Activated CD4-positive, alpha-beta T cell treated with anti-CD3 and anti-CD28 coated beads, Interleukin-2, amount 50 U/mL, for 4 hours (primary cell): ENCODE data around the gene MYO5C.
"Not testable (repeated sequence)": the region's sequence is repeated elsewhere in the genome, so short reads cannot be mapped to it uniquely, and the experiment has no call there.

Source experiments
- DNase-seq, 2 experiments: peaks; one replicate each; pipeline ENCODE4 v3.0.0-alpha.2; 2020

Gene MYO5C

GRCh38 chr15:52238989-52239525 is 56.5 kb downstream of the MYO5C start:
- DNase-seq = not testable (repeated sequence)

DNA sequence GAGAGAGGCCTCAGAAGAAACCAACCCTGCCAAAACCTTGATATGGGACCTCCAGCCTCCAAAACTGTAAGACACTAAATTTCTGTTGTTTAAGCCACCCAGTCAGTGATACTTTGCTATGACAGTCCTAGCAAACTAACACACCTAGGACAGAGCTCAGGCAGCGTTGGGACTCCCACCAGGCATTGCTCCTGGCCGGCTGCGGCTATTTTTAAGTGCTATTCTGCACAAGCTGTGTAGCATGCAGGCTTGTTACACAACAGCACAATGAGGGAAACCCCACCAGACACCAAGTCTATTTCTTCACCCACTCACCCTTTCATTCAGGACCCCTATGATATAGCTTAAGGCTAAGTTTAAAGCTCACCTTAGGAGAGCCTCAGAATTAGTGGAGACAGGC is 57.5 kb downstream of the MYO5C start:
- DNase-seq = no peak

DNA sequence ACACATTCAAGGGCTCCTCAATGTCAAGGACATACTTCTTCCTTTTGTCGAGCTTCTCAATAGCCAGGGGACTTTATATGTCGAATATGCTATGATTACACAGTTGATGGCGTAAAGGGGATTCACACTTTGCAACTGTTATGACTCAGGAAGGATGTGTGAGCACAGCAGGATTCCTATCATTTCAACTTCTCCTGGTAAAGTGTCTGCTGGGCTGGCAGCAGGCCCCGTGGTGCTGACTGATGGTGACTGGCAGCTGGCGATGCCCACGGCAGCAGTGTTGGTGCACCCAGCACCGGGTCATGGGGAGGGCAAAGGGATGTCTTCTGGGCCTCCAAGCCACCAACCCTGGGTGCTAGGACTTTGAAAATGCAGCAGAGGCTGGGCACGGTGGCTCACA is 59.6 kb downstream of the MYO5C start:
- DNase-seq = no peak

- peak in 1 of 2 experiments; percentile 17 for DNase-seq
Observed at GRCh38 chr15:52234596-52235541, 60.7 kb downstream of the MYO5C start.

- DNase-seq = no peak
Observed at GRCh38 chr15:52233405-52233804, 62.2 kb downstream of the MYO5C start.

GRCh38 chr15:52232327-52232726 is 63.3 kb downstream of the MYO5C start:
- no peak for DNase-seq

- no peak for DNase-seq
Observed at GRCh38 chr15:52230073-52230472, 65.5 kb downstream of the MYO5C start.

DNA sequence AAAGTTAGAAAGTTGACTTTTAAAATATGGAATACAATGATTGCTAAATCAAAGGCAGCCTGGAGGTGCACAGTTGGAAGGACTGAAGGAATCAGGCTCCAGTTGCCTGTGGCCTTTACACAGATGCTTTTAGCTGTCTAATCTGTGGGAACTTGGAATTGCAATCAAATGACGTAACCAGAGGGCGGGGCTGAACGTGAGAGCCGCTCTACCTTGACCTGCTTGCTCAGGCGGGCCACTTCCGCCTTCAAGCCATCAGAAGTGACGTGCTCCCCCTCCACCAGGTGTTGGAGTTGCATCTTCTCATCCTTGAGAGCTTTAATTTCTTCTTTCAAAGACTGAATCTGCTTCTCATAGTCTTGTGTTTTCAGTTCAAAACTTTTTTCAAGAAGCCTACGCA is 66.7 kb downstream of the MYO5C start:
- DNase-seq = no peak

GRCh38 chr15:52227456-52227855 is 68.1 kb downstream of the MYO5C start:
- DNase-seq = peak; percentile 60 to 61

DNA sequence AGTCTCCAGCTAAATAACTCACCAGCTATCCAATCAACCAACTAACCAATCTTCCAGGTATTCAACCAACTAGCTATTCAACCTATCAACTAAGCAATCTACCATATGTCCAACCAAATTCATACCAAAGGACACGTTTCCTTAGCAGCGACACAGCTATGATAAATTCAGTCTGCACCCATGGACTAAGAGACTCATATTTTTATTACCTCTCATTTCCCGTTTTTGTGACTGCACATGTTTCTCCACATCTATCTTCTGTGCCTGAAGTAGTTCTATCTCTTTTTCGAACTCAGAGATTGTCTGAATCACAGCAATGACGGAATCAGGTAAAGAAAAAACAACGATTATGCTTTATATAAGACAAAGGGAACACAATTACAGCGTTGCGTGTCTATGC is 70.4 kb downstream of the MYO5C start:
- no peak for DNase-seq

DNA sequence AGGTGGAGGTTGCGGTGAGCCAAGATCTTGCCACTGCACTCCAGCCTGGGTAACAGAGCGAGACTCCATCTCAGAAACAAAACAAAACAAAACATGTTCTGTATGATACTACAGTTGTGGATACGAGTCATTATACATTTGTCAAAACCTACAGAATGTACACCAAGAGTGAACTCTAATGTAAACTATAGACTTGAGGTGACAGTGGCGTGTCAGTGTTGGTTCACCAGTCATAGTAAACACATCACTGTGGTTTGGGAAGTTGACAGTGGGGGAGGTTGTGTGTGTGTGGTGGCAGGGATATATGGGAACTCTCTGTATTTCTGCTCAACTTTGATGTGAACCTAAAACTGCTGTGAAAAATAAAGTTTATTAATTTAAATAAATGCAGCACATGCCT is 71.4 kb downstream of the MYO5C start:
- DNase-seq = no peak

DNA sequence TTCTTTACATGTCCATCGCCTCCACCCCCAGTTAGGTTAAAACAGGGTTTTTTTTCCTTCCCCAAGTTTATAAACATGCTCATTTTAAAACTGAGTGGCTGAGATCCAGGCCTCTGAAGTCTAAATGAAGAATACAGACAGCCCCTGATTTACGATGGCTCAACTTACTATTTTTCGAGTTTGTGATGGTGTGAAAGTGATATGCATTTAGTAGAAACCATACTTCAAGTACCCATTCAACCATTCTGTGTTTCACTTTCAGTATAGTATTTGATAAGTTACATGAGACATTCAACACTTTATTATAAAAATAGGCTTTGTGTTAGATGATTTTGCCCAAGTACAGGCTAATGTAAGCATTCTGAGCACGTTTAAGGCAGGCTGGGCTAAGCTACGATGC is 73.9 kb downstream of the MYO5C start:
- DNase-seq = no peak

- DNase-seq = no peak
Observed at GRCh38 chr15:52220937-52221660, 74.5 kb downstream of the MYO5C start.

DNA sequence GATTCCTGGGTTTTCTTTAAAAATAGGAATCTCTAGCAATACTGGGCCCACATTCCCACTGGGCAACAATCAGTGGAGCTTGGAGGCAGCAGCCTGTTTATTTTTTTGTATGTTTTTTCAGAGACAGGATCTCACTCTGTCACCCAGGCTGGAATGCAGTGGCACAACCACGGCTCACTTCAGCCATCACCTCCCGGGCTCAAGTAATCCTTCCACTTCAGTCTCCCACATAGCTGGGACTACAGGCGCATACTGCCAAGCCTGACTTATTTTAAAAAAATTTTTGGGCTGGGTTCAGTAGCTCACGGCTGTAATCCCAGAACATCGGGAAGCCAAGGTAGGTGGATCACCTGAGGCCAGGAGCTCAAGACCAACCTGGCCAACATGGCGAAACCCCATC is 75.4 kb downstream of the MYO5C start:
- no peak for DNase-seq

GRCh38 chr15:52218816-52219215 is 76.8 kb downstream of the MYO5C start:
- DNase-seq = no peak

DNA sequence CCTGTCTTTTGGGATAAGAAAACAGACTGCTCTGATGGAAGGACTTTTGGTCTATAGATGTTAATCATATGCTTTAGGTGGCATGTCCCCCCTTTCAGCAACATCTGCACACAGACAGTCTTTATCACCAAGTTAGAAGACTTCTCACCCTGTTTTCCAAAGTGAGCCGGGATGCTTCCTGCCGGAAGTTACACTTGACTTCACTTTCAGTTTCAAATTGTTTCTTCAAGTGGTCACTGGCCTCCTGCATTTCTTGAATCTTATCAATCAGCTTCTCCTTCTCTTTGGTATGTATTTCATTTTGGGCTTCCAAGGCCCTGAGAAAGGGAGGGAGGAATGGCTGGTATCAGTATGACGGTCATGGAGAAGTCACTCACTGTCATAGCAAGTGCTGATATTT is 77.2 kb downstream of the MYO5C start:
- no peak for DNase-seq

DNA sequence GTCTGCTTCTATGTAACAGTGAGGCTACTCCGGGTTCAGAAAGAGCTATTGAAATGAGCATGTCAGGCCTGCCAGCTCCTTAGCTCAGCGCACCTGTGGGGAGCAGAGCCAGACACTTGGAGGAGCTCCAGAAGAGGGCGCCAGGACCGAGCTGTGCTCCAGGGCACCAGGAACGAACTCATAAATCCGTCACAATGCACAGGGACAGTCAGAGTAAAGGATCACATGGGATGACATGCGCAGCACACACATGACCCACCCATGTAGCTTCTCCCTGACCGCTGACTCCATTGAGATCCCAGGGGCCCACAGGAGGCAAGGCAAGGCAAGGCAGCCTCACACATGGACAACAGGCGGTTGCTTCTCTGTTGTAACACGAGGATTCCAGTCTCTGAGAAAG is 78.4 kb downstream of the MYO5C start:
- peak in 1 of 2 experiments; percentile 14 for DNase-seq

DNA sequence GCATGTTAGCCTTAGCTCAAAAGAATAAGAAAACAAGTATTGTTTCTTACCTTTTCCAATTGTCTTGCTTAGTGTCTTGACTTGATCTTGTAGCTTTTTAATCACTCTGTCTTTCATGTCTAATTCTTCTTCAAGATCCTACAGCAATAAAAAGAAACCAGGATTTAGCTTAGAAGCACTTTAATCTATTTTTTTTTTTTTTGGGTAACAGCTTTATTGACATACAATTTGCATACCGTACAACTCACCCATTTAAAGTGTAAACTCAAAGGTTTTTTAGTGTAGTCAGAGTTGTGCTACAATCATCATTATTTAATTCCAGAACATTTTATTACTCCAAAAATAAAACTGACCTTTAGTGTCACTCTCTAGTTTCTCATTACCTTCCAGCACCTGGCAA is 81.1 kb downstream of the MYO5C start:
- DNase-seq = no peak

- no peak for DNase-seq
Observed at GRCh38 chr15:52213206-52213605, 82.4 kb downstream of the MYO5C start.

GRCh38 chr15:52208306-52208946 is 87.2 kb downstream of the MYO5C start:
- peak; percentile 63 to 76 for DNase-seq

DNA sequence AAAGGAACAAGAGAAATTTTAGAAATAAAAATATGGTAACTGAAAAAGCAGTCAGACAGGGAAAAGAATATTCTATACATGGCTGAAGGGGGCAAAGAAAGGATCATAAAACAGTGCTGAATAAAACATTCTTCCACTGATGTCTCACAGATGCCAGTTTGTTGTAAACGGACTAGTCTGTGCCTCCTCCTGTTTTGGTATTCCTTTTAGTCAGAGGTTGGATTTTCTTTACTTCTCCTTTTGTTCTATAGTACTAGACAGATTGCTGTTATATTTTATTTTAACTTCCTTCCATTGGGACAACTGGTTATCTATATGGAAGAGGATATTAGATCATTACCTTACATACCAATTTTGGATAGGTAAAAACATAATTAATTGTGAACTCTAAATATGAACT is 88.4 kb downstream of the MYO5C start:
- no peak for DNase-seq

- DNase-seq = no peak
Observed at GRCh38 chr15:52206446-52206845, 89.2 kb downstream of the MYO5C start.

DNA sequence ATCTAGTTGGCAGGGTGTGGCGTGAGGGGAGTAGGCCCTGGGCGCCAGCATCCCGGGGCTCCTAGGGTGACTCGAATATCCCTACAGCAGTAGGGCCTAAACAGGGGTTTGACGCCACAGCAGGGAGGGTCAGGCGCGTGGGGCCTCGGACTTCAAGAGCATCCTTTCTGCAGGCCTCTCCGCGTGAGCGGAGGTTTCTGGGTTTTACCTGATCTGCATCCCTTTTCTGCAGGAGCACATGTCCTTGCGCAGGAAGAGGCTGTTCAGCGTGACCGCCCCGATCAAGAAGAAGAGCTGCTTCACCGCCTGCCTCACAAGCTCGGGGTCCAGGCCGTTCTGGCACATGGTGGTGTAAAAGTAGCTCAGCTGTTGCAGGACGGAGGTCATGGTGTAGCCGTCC is 90.9 kb downstream of the MYO5C start:
- no peak for DNase-seq
